Mucosa of rectum (tissue), 2 donors: ENCODE measurements around the gene GALNT5.
"Not testable (repeated sequence)": the region's sequence is repeated elsewhere in the genome, so short reads cannot be mapped to it uniquely, and the experiment has no call there.

Experiments
- H3K27ac ChIP-seq, 2 donors: one replicate each; pipeline ENCODE4 v1.7.0; 2013; ENCODE audit warnings: inconsistent platforms in 2 of 2, low read depth in 2 of 2, low read length in 2 of 2
- H3K27me3 ChIP-seq, 2 donors: one replicate each; pipeline ENCODE4 v1.7.0; 2013; ENCODE audit warnings: low read length in 2 of 2; ENCODE audit not compliant: control insufficient read depth in 2 of 2, insufficient read depth in 2 of 2
- H3K36me3 ChIP-seq, 2 donors: one replicate each; pipeline ENCODE4 v1.7.0; 2013; ENCODE audit warnings: low read length in 2 of 2; ENCODE audit not compliant: control insufficient read depth in 2 of 2, insufficient read depth in 2 of 2
- H3K4me1 ChIP-seq, 2 donors: one replicate each; pipeline ENCODE4 v1.7.0; 2013; ENCODE audit warnings: low read length in 2 of 2, mild to moderate bottlenecking in 1 of 2; ENCODE audit not compliant: control insufficient read depth in 2 of 2, insufficient read depth in 2 of 2
- H3K4me3 ChIP-seq, 2 donors: one replicate each; pipeline ENCODE4 v1.7.0; 2013; ENCODE audit warnings: low read length in 2 of 2
- H3K9ac ChIP-seq, 2 donors: one replicate each; pipeline ENCODE4 v1.7.0; 2013; ENCODE audit warnings: low read length in 2 of 2, low read depth in 1 of 2, mild to moderate bottlenecking in 1 of 2
- H3K9me3 ChIP-seq, 2 donors: one replicate each; pipeline ENCODE4 v1.7.0; 2013; ENCODE audit warnings: low read length in 2 of 2; ENCODE audit not compliant: control insufficient read depth in 2 of 2
- donor health status: healthy.
- donor health status: Normal muscosa, but diverticular disease.

The GALNT5 gene

DNA sequence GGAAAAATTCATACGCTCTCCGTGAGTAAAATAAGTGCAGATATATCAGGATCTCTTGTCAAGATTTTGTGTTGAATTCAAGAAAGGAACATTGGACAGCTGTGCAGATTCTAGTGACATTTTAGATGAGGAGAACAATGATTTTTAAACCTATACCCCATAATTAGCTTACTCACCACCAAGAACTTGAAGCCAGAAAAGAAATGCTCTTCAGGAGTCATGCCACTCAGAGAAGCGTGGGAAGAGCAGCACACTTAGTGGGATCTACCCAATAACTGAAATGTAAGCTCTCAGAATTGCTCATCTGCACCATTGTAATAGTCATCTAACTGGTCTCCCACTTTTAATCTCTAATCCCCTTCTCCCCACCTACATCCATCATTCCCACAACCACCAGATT is 77.3 kb downstream of the GALNT5 start:
- no peak overlapping the region for H3K4me3 ChIP-seq
- peaks cover 3 to 4% of the 10 kb centered on the region in 2 donors for H3K4me1 ChIP-seq
- no peak overlapping the region for H3K27ac ChIP-seq

DNA sequence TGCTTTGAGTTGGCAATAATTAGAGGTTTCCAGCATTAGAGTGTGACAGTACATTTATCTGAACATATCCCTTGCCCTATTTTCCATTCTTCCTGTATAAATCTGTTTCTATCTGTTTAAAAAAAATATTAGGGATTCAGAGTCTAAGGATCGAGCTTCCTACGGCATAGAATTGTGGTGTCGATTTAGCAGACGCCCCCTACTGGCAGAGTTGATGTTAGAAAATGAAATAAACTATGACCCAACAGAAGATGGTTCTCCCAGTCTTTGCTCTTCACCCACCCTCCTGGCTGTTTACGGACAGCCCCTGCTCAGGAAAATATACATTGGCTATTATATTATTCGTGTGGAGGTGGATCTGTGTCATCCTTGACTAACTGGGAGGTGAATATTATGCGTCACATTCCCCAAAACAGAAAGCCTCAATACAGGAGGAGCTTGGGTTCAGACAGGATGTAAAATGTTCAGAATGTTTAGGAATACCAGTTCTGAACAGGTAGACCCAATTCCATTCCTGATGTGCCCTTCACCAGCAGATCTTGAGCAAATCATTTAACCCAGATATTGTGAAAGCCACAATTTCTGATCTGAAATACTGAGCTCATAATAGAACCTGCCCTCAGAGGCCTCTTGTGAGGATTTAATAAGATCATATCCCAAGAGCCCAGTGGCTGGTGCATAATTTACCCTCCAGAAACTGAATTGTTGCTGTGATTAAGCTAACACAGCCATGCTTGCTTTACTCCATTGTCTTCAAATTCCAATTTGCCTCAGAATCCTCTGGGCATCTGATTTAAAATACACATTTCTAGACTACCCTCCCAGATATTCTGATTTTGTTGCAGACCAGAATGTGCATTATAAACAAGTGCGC is 78.9 kb downstream of the GALNT5 start:
- Histone ChIP-seq H3K9me3 (no peaks in the 10 kb centered on the region), H3K4me3 (no peak overlapping the region), H3K27ac (no peak overlapping the region), H3K9ac (no peak overlapping the region), H3K27me3 (no peaks in the 10 kb centered on the region), H3K36me3 (no peaks in the 10 kb centered on the region), H3K4me1 (no peaks in the 10 kb centered on the region)

More for the DNA sequence above, 77.3 kb downstream of the GALNT5 start:
- no peaks in the 10 kb centered on the region for H3K9me3 ChIP-seq
- H3K27me3 ChIP-seq: no peaks in the 10 kb centered on the region
- no peak overlapping the region for H3K9ac ChIP-seq
- H3K36me3 ChIP-seq: no peaks in the 10 kb centered on the region

DNA sequence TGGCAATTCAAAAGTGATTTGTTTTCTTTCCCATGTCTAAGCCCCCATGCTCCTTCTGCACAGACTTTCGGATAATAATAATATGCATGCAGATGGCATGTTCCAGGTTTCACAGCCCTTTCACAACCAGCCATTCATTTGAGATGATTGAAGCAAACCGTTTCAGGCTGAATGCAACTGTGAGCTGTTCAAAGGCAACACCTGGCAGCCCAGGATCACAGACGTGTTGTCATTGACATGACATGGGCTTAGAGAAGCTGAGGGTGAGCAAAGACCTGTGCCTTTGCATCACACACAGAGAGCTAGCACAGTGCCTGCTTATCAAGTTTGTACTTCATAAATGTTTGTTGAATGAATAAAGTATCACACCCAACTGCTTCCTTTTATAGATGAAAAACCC is 80.5 kb downstream of the GALNT5 start:
- H3K4me3 ChIP-seq: no peak overlapping the region
- no peaks in the 10 kb centered on the region for H3K27me3 ChIP-seq
- no peaks in the 10 kb centered on the region for H3K4me1 ChIP-seq
- H3K27ac ChIP-seq: no peak overlapping the region
- no peaks in the 10 kb centered on the region for H3K36me3 ChIP-seq
- no peaks in the 10 kb centered on the region for H3K9me3 ChIP-seq
- no peak overlapping the region for H3K9ac ChIP-seq

DNA sequence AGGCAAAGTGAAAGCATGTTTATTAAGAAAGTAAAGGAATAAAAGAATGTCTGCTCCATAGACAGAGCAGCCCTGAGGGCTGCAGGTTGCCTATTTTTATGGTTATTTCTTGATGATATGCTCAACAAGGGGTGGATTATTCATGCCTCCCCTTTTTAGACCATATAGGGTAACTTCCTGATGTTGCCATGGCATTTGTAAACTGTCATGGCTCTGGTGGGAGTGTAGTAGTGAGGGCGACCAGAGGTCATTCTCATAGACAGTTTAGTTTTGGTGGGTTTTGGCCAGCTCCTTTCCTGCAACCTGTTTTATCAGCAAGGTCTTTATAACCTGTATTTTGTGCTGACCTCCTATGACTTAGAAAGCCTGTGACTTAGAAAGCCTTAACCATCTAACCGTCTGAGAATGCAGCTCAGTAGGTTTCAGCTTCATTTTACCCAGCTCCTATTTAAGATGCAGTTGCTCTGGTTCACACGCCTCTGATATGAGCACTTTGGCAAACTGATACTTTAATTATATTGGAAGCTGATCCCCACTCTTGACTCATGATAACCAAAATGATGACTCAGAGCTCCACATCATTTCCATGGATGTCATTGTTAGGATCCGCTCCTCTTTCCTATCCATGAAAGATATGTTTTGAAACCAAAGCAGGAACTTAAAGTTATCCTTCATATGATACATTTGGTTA is 82.6 kb downstream of the GALNT5 start:
- no peaks in the 10 kb centered on the region for H3K4me1 ChIP-seq
- H3K27me3 ChIP-seq: no peaks in the 10 kb centered on the region
- H3K9ac ChIP-seq: no peak overlapping the region
- H3K9me3 ChIP-seq: no peaks in the 10 kb centered on the region
- H3K27ac ChIP-seq: no peak overlapping the region
- H3K36me3 ChIP-seq: no peaks in the 10 kb centered on the region
- no peak overlapping the region for H3K4me3 ChIP-seq

DNA sequence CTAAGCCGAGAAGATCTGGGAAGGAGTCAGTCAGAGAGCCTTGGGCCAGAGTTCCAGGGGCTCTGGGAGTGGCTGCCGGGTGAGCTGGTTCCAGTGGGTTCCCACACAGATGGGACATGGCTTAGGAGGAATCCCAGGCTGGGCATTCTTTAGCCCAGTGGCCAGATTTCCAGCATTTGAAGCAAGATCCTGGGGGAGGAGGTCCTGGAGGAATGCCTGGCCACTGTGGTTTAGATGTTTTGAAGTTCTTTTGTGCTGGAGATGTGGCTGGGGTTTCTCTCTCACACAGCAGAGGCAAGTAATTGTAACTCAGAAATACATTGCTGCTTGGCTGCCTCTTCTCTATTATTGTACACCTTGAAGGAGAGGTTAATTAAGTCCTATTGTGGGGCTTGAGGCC is 83.9 kb downstream of the GALNT5 start:
- not testable (repeated sequence) for H3K9ac ChIP-seq, H3K36me3 ChIP-seq, H3K9me3 ChIP-seq, H3K4me3 ChIP-seq, H3K4me1 ChIP-seq, H3K27ac ChIP-seq, H3K27me3 ChIP-seq

DNA sequence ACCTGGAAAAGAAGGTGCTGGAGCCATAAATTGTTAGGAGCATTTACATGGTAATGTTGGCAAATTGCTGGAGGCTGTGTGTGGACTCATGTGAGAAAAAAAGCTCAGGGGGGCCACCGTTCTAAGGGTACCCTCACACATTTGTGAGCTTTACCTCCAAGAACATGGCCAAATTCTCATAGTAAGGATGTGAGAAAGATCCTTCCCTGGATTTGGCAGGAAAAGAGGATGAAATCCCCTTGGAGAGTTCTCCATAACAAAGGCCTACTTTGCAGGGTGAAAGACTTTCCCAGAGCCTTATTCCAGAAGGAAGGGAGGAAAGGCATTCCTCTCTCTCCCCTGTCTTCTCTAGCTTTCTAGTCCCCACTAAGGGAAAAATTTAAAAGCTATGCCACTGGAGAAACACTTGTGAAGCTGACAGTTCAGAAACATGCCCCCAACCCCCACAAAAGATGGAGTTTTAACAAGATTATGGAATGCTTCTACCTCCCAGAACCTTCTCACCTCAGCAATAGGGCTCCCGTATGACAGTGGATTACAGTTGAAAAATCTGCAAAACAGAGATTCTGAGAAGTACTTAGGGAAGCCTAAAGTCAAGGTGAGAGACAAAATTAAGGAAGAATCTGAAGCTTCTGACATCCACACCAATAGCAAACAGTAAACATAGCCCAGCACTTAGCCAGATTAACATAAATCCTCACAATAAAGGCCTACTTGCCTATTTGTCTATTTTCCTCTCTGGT is 88.3 kb downstream of the GALNT5 start:
- H3K27ac ChIP-seq: no peak overlapping the region
- H3K27me3 ChIP-seq: no peaks in the 10 kb centered on the region
- no peak overlapping the region for H3K4me3 ChIP-seq
- H3K36me3 ChIP-seq: no peaks in the 10 kb centered on the region
- H3K9ac ChIP-seq: no peak overlapping the region
- H3K9me3 ChIP-seq: no peaks in the 10 kb centered on the region
- no peaks in the 10 kb centered on the region for H3K4me1 ChIP-seq

DNA sequence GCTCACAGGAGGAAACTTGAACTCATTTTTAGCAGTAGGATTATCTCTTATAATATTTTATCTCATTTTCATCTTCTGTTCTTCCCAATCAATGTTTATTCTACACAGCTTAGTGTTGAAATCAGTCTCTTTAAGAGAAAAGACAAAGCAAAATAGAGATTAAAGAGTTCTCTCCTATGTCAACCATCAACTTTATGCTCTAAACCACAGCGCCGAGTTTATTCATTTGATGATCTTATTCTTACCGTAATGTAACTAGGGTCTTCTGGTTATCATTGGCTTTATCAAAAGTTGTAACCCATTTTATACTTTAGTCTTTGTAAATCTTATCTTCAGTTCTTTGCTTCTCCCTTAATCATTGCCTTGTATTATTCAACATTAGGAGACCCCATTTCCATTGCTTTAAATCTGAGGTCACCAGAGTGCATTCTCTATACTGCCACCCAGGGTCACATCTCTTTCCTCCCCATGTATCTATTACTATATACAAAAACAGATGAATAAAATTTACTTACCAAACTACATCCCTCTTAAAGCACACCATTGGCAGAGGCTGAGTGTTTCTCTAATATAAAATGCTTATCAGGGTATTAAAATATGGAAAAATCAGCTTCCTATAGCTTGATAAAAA is 90.9 kb downstream of the GALNT5 start:
- Histone ChIP-seq H3K9ac (no peak overlapping the region), H3K27ac (no peak overlapping the region), H3K36me3 (no peaks in the 10 kb centered on the region), H3K4me1 (no peaks in the 10 kb centered on the region), H3K9me3 (no peaks in the 10 kb centered on the region), H3K27me3 (no peaks in the 10 kb centered on the region), H3K4me3 (no peak overlapping the region)

DNA sequence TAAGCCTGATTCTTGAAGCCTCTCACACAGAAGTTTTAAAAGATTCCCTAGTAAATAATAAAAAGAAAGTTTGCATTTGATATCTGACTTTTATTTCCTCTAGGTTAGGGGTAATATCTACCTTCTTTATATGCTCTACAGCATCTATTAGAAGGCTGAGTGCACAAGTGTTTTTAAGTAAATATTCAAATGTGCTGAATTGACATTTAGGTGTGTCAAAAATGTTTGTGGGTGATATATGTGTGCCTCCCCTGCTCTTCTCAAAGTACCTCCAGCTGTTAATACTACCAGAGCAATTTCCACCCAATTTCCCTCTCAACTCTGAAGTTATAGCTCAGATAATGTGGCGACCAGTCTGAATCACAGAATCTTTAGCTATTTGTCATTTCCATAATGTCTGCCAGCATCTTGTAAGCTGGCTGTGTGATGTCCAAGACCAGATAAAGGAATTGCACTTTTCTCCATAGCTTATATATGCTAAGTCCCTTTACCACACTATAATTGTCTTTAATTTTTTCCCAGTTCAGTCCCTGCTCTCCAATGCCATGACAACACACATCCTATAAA is 92.5 kb downstream of the GALNT5 start:
- H3K9ac ChIP-seq: no peak overlapping the region
- no peak overlapping the region for H3K4me3 ChIP-seq
- H3K27ac ChIP-seq: no peak overlapping the region
- no peaks in the 10 kb centered on the region for H3K27me3 ChIP-seq
- no peaks in the 10 kb centered on the region for H3K9me3 ChIP-seq
- H3K4me1 ChIP-seq: no peaks in the 10 kb centered on the region
- H3K36me3 ChIP-seq: no peaks in the 10 kb centered on the region

DNA sequence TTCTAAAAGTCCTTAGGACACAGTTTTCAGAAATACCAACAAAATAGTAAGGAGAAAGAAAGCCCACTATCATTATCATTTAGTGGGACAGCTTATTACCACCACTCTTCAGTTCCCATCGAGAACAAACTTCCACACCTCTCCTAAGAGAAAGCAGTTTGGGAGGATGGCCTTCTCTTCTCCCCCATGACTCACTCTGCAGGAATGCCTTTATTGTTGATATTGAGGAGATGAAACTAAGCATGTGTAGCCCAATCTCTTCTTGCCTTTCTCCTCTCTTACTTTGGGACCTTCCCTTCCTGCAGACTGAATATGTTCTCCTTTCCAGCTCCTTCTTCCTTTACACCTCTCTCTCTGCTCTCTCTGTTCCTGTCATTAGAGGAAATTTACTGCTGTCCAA is 98.1 kb downstream of the GALNT5 start:
- Histone ChIP-seq H3K27ac (no peak overlapping the region), H3K36me3 (no peaks in the 10 kb centered on the region), H3K4me1 (no peaks in the 10 kb centered on the region), H3K4me3 (no peak overlapping the region), H3K27me3 (no peaks in the 10 kb centered on the region), H3K9ac (no peak overlapping the region), H3K9me3 (no peaks in the 10 kb centered on the region)
